H9 (cell line): ENCODE results near the gene GPC3. TPM values are rescaled to one million over a fixed set of nuclear protein-coding genes. Genes with fewer than 3 reads are reported as not detected.

Experiments used
- DNase-seq: peaks from one replicate; pipeline ENCODE4 v3.0.0-alpha.2; 2017
- H2AFZ ChIP-seq: one replicate; pipeline ENCODE4 v1.6.1; 2013; ENCODE audit warnings: mild to moderate bottlenecking, low read length, control low read depth, moderate library complexity
- H2AK5ac ChIP-seq: 2 replicates; pipeline ENCODE4 v1.6.1; 2013; ENCODE audit warnings: low read length, control low read depth, mixed read lengths; ENCODE audit not compliant: insufficient read length
- H2BK120ac ChIP-seq: one replicate; pipeline ENCODE4 v1.6.1; 2013; ENCODE audit warnings: low read depth, mild to moderate bottlenecking, low read length, control low read depth, inconsistent platforms; ENCODE audit not compliant: poor library complexity, severe bottlenecking
- H2BK12ac ChIP-seq: 2 replicates; pipeline ENCODE4 v1.6.1; 2013; ENCODE audit warnings: low read length, control low read depth, mixed read lengths, low read depth; ENCODE audit not compliant: insufficient read length
- H2BK15ac ChIP-seq: 2 replicates; pipeline ENCODE4 v1.6.1; 2013; ENCODE audit warnings: low read depth, low read length, control low read depth
- H2BK20ac ChIP-seq: one replicate; pipeline ENCODE4 v1.6.1; 2013; ENCODE audit warnings: low read depth, mild to moderate bottlenecking, low read length, control low read depth, inconsistent platforms; ENCODE audit not compliant: poor library complexity, severe bottlenecking
- H2BK5ac ChIP-seq: 2 replicates; pipeline ENCODE4 v1.6.1; 2013; ENCODE audit warnings: low read length, control low read depth, mixed read lengths; ENCODE audit not compliant: insufficient read length
- H3K14ac ChIP-seq: 2 replicates; pipeline ENCODE4 v1.6.1; 2013; ENCODE audit warnings: low read length, control low read depth; ENCODE audit not compliant: insufficient read depth
- H3K18ac ChIP-seq: 2 replicates; pipeline ENCODE4 v1.6.1; 2013; ENCODE audit warnings: low read depth, mild to moderate bottlenecking, mixed read lengths, low read length, control low read depth; ENCODE audit not compliant: insufficient read length
- H3K23ac ChIP-seq: 2 replicates; pipeline ENCODE4 v1.6.1; 2013; ENCODE audit warnings: low read length, control low read depth, mixed read lengths, low read depth; ENCODE audit not compliant: insufficient read length
- H3K23me2 ChIP-seq: 2 replicates; pipeline ENCODE4 v1.6.1; 2013; ENCODE audit warnings: low read depth, mild to moderate bottlenecking, mixed read lengths, low read length, control low read depth; ENCODE audit not compliant: insufficient read length, poor library complexity, severe bottlenecking
- H3K27ac ChIP-seq: 2 replicates; pipeline ENCODE4 v1.5.1; 2013; ENCODE audit warnings: low read length, control low read depth, mixed read lengths, low read depth; ENCODE audit not compliant: insufficient read length
- H3K27me3 ChIP-seq: 2 replicates; pipeline ENCODE4 v1.6.1; 2013; ENCODE audit warnings: low read length, control low read depth, inconsistent platforms; ENCODE audit not compliant: insufficient read depth
- H3K4ac ChIP-seq: 2 replicates; pipeline ENCODE4 v1.6.1; 2013; ENCODE audit warnings: low read depth, mild to moderate bottlenecking, control low read depth, inconsistent platforms, low read length, moderate library complexity
- H3K4me1 ChIP-seq: 2 replicates; pipeline ENCODE4 v1.6.1; 2013; ENCODE audit warnings: low read length, control low read depth, inconsistent platforms; ENCODE audit not compliant: insufficient read depth
- H3K4me2 ChIP-seq: 2 replicates; pipeline ENCODE4 v1.6.1; 2013; ENCODE audit warnings: low read length, control low read depth, mixed read lengths; ENCODE audit not compliant: insufficient read length, insufficient read depth
- H3K56ac ChIP-seq: 2 replicates; pipeline ENCODE4 v1.6.1; 2013; ENCODE audit warnings: low read depth, mild to moderate bottlenecking, mixed read lengths, low read length, control low read depth; ENCODE audit not compliant: insufficient read length
- H3K79me1 ChIP-seq: 2 replicates; pipeline ENCODE4 v1.6.1; 2013; ENCODE audit warnings: low read depth, mild to moderate bottlenecking, moderate library complexity, low read length, control low read depth, inconsistent platforms; ENCODE audit not compliant: insufficient read depth, poor library complexity, severe bottlenecking
- H3K79me2 ChIP-seq: 2 replicates; pipeline ENCODE4 v1.6.1; 2013; ENCODE audit warnings: low read length, control low read depth, inconsistent platforms; ENCODE audit not compliant: insufficient read depth
- H3K9ac ChIP-seq: 2 replicates; pipeline ENCODE4 v1.6.1; 2013; ENCODE audit warnings: low read length, control low read depth, mixed read lengths; ENCODE audit not compliant: insufficient read length; ENCODE audit errors: extremely low read depth
- H3K9me3 ChIP-seq: one replicate; pipeline ENCODE4 v1.6.1; 2013; ENCODE audit warnings: low read depth, low read length, inconsistent platforms; ENCODE audit not compliant: control insufficient read depth
- H3T11ph ChIP-seq: one replicate; pipeline ENCODE4 v1.6.1; 2013; ENCODE audit warnings: mild to moderate bottlenecking, low read length, control low read depth, inconsistent platforms
- H4K20me1 ChIP-seq: one replicate; pipeline ENCODE4 v1.6.1; 2013; ENCODE audit not compliant: control insufficient read depth, insufficient read length, insufficient read depth
- H4K5ac ChIP-seq: 2 replicates; pipeline ENCODE4 v1.6.1; 2013; ENCODE audit warnings: low read depth, mild to moderate bottlenecking, mixed read lengths, low read length, control low read depth; ENCODE audit not compliant: insufficient read length
- H4K8ac ChIP-seq: replicated peaks from 2 replicates; pipeline ENCODE4 v1.6.1; 2013; ENCODE audit warnings: low read length, control low read depth, mixed read lengths, low read depth; ENCODE audit not compliant: insufficient read length
- H4K91ac ChIP-seq: 2 replicates; pipeline ENCODE4 v1.6.1; 2013; ENCODE audit warnings: low read depth, mild to moderate bottlenecking, moderate library complexity, mixed read lengths, low read length, control low read depth; ENCODE audit not compliant: insufficient read length
- H3K27ac Mint-ChIP-seq, 3 experiments: 2 replicates in 2 of 3; 3 replicates in 1 of 3; pipeline ENCODE4 v1.8.0; 2020 to 2021; ENCODE audit warnings: mixed read lengths in 3 of 3, mild to moderate bottlenecking in 1 of 3, moderate library complexity in 1 of 3
- H3K27me3 Mint-ChIP-seq: 2 replicates; pipeline ENCODE4 v1.8.0; 2021; ENCODE audit warnings: low read depth, mild to moderate bottlenecking, moderate library complexity, mixed read lengths
- H3K36me3 Mint-ChIP-seq, 3 experiments: 2 replicates in 2 of 3; 3 replicates in 1 of 3; pipeline ENCODE4 v1.8.0; 2020 to 2021; ENCODE audit warnings: low read depth in 3 of 3, mixed read lengths in 3 of 3; ENCODE audit not compliant: insufficient read depth in 1 of 3
- H3K4me1 Mint-ChIP-seq, 2 experiments: 2 replicates each; pipeline ENCODE4 v1.8.0; 2020; ENCODE audit warnings: mixed read lengths in 2 of 2
- H3K4me3 Mint-ChIP-seq, 2 experiments: 2 replicates in 1 of 2; 3 replicates in 1 of 2; pipeline ENCODE4 v1.8.0; 2020 to 2021; ENCODE audit warnings: mild to moderate bottlenecking in 2 of 2, mixed read lengths in 2 of 2, moderate library complexity in 1 of 2
- H3K9me3 Mint-ChIP-seq, 2 experiments: 2 replicates in 1 of 2; 3 replicates in 1 of 2; pipeline ENCODE4 v1.8.0; 2020; ENCODE audit warnings: mild to moderate bottlenecking in 2 of 2, mixed read lengths in 2 of 2, moderate library complexity in 1 of 2
- WGBS: extraction: QIAGEN DNeasy Blood & Tissue Kit; methylation state at CpG from one replicate; pipeline ENCODE4 v1.1.7; 2013; ENCODE audit warnings: missing lambda C conversion rate, low lambda C conversion rate, mixed read lengths; ENCODE audit not compliant: insufficient read length; ENCODE audit errors: extremely low coverage; 5-methylcytosine and 5-hydroxymethylcytosine counted together
- total RNA-seq: library from RNA; stranded (reverse); gene quantifications from 2 replicates; pipeline ENCODE4 v1.2.1, GENCODE V29; 2021
- TF ChIP-seq, protein P1 (sequence below): fragments of 200-600 bp; sonication (generic); conservative IDR thresholded peaks from 3 replicates; pipeline ENCODE4 v1.8.0; 2021; ENCODE audit warnings: antibody characterized with exemption, mild to moderate bottlenecking

The GPC3 gene
- total RNA-seq, 1 experiment from 2014 or later, result 108 TPM

DNA sequence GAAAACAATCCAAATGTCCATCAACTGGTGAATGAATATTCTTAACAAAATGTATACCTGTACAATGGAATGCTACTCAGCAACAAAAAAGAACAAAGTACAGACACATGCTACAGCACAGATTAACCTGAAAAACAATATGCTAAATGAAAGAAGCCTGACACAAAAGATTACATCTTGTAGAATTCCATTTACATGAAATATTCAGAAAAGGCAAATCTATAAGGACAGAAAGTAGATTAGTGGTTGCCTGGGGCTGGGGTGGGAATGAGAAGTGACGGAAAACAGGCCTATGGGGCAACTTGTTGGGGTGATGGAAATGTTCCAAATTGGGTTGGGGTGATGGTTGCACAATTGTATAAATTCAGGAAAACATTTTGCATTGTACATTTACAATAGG lies 351.0 kb downstream of the GPC3 start:
- Histone ChIP-seq H3K23me2 (no peaks in the 10 kb centered on the region), H3K9ac (no peak overlapping the region), H3K4ac (no peak overlapping the region)

More for the DNA sequence above, 351.0 kb downstream of the GPC3 start:
- no peak overlapping the region for H3T11ph ChIP-seq
- TF ChIP-seq, protein P1, sequence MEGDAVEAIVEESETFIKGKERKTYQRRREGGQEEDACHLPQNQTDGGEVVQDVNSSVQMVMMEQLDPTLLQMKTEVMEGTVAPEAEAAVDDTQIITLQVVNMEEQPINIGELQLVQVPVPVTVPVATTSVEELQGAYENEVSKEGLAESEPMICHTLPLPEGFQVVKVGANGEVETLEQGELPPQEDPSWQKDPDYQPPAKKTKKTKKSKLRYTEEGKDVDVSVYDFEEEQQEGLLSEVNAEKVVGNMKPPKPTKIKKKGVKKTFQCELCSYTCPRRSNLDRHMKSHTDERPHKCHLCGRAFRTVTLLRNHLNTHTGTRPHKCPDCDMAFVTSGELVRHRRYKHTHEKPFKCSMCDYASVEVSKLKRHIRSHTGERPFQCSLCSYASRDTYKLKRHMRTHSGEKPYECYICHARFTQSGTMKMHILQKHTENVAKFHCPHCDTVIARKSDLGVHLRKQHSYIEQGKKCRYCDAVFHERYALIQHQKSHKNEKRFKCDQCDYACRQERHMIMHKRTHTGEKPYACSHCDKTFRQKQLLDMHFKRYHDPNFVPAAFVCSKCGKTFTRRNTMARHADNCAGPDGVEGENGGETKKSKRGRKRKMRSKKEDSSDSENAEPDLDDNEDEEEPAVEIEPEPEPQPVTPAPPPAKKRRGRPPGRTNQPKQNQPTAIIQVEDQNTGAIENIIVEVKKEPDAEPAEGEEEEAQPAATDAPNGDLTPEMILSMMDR, result no peak
- H3K9me3 Mint-ChIP-seq, result no peaks in the 10 kb centered on the region
- H3K36me3 Mint-ChIP-seq, result peaks cover 0 to 2% (median 0%) of the 10 kb centered on the region in 3 experiments; a peak in 1 of 7 replicates
- no peak overlapping the region for H3K18ac ChIP-seq
- H2BK20ac ChIP-seq, result no peak overlapping the region
- no peak overlapping the region for H2BK120ac ChIP-seq
- H4K5ac ChIP-seq, result no peak overlapping the region
- no peak overlapping the region for H2AFZ ChIP-seq
- no CpG with 5 or more reads among the region's 1 CpG for WGBS
- no peak overlapping the region for H3K4me3 Mint-ChIP-seq
- no peak overlapping the region for H2BK15ac ChIP-seq
- no peak overlapping the region for H3K23ac ChIP-seq
- no peak overlapping the region for H2AK5ac ChIP-seq
- DNase-seq, result no peak
- H3K27ac Mint-ChIP-seq, result peak overlapping the region in 2 of 3 experiments; percentile 23 to 30; a peak in 1 of 7 replicates
- H3K4me2 ChIP-seq, result no peak overlapping the region
- no peak overlapping the region for H3K27ac ChIP-seq
- H3K27me3 Mint-ChIP-seq, result no peaks in the 10 kb centered on the region
- H4K8ac ChIP-seq, result no peak overlapping the region
- peaks cover 4% of the 10 kb centered on the region; the same call in 1 of the 2 replicates for H3K4me1 ChIP-seq
- H3K27me3 ChIP-seq, result no peaks in the 10 kb centered on the region
- H3K14ac ChIP-seq, result no peak overlapping the region
- 0 out of 2 replicates have a peak, but pooled peaks cover 2% of the 10 kb centered on the region for H3K79me2 ChIP-seq
- H3K79me1 ChIP-seq, result no peaks in the 10 kb centered on the region
- H3K56ac ChIP-seq, result no peak overlapping the region
- no peaks in the 10 kb centered on the region for H3K9me3 ChIP-seq
- no peak overlapping the region for H4K91ac ChIP-seq
- H2BK12ac ChIP-seq, result no peak overlapping the region
- no peaks in the 10 kb centered on the region for H4K20me1 ChIP-seq
- no peak overlapping the region for H2BK5ac ChIP-seq
- H3K4me1 Mint-ChIP-seq, result peaks cover 45 to 47% of the 10 kb centered on the region in 2 experiments
